GM13977 (cell line): ENCODE data around the gene VPS52.
"Not testable (repeated sequence)": the region's sequence is repeated elsewhere in the genome, so short reads cannot be mapped to it uniquely, and the experiment has no call there.

ENCODE experiments used
- DNase-seq: peaks from one replicate; pipeline ENCODE4 v3.0.0; 2012; ENCODE audit warnings: low spot score
- in situ Hi-C: fragments of 300-500 bp; cut with MboI; formaldehyde crosslinking; loops from one replicate; pipeline ENCODE4 v1.12.0; 2022; ENCODE audit warnings: low sequenced_read_pairs, low pct_unique_long_range_greater_than_20kb, mixed read lengths, inconsistent platforms; ENCODE audit not compliant: unreplicated experiment
- TF ChIP-seq, protein P1 (sequence below): IDR thresholded peaks from 2 replicates; pipeline ENCODE4 v1.5.1; 2012; ENCODE audit warnings: mild to moderate bottlenecking, control low read depth; ENCODE audit not compliant: insufficient read depth; ENCODE audit errors: extremely low read depth, missing control alignments

The VPS52 gene

DNA sequence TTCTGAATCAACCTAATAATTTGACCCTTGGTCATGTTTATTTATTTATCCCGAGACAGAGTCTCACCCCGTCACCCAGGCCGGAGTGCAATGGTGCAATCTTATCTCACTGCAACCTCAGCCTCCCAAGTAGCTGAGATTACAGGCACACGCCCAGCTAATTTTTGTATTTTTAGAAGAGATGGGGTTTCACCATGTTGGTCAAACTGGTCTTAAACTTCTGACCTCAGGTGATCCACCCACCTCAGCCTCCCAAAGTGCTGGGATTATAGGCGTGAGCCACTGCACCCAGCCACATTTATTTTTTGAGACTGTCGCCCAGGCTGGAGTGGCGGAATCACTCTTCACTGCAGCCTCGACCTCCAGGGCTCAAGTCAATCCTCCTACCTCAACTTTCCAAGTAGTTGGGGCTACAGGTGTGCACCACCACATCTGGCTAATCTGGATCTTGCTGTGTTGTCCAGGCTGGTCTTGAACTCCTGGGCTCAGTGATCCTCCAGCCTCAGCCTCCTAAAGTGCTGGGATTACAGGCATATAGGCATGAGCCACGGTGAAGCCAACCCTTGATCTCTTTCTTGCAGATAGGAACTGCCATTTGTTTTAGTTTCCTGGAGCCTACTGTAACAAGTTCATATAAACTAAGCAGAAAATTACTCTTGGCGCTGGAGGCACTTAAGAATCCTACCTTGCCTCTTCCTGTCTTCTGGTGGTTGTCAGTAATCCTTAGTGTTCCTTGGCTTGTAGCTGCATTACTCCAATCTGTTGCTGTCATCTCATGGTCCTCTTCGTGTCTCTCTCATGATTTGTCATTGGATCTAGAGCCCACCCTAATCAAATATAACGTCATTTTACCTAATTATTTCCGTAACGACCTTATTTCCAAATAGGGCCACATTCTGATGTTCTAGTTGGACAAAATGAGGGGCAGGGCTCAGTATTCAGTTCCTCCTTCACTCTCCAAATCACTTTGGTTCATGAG lies 2.5 kb upstream of the VPS52 start:
- in situ Hi-C loops: no loop called here
- TF ChIP-seq, protein P1, sequence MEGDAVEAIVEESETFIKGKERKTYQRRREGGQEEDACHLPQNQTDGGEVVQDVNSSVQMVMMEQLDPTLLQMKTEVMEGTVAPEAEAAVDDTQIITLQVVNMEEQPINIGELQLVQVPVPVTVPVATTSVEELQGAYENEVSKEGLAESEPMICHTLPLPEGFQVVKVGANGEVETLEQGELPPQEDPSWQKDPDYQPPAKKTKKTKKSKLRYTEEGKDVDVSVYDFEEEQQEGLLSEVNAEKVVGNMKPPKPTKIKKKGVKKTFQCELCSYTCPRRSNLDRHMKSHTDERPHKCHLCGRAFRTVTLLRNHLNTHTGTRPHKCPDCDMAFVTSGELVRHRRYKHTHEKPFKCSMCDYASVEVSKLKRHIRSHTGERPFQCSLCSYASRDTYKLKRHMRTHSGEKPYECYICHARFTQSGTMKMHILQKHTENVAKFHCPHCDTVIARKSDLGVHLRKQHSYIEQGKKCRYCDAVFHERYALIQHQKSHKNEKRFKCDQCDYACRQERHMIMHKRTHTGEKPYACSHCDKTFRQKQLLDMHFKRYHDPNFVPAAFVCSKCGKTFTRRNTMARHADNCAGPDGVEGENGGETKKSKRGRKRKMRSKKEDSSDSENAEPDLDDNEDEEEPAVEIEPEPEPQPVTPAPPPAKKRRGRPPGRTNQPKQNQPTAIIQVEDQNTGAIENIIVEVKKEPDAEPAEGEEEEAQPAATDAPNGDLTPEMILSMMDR: no peak
- no peak for DNase-seq

DNA sequence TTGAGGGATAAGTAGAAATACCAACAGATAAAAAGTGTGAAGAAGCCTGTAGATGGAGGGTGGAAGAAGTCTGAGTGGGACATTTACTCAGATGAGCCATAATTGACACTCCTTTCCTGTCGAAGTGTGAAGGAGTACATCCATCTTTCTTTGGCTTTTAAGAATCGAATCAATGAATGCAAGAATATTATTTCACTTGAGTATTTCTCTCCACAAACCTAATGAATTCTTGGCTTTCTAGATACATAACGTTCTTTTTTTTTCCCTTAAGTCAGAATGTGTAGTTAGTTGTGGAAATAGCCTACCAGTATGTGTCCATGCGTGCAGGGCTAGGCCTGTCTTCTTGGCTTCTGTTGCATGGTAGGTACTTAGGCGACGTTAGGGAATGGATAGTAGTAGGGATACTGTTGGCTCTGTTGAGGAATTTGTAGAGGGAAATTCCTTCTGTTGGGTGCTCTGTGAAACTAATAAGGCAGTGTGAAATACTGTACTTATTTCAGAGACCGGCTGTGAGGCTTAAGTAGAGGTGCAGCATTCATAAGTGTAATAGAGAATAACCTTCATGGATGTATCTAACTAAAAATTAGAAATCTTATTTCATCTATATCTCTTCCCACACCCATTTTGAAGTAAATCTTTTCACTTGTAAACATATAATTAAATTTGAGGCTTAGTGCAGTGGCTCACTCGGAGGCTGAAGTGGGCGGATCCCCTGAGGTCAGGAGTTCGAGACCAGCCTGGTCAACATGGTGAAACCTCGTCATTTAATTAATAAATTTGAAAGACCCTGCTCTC lies 1.6 kb upstream of the VPS52 start:
- in situ Hi-C loops: no loop called here

DNA sequence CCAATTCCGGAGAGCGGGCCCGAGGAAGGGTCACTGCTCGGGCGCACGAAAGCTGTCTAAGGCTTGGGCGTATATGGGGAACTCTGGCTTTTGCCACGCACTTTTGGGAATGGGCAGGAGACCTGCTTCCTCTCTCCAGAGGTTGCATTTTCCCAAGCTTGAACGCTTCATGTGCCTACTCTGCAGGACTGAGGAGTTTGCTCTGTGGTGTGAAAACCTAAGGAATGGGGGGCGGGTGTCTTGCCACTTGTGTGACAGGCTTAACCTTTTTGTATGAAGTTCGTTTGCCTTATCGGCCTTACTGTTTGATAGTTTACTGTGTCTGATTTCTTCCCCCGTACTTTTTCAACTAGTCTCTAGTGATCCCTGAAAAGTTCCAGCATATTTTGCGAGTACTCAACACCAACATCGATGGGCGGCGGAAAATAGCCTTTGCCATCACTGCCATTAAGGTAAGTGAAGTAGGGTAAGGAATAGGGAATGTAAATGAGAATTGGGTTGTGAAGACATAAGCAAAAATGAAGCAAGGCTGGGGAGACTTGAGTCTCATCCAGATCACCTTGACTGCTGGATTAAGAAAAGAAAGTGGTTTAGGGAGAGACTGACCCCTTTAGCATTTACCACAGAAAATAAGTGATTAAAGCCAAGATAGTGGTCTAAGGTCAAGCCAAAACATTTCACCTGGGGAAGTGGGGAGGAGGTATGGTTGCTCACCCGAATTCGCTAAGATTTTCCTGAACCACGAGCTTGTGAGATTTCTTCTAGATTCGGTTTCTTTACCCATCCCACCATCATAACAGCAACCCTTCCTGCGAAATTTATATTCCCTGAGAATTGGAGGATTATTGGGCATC lies 826 bp upstream of the VPS52 start:
- TF ChIP-seq, protein P1: no peak
- in situ Hi-C loops: no loop called here
- no peak for DNase-seq

More for the DNA sequence above, 1.6 kb upstream of the VPS52 start:
- DNase-seq: no peak
- TF ChIP-seq, protein P1: no peak

DNA sequence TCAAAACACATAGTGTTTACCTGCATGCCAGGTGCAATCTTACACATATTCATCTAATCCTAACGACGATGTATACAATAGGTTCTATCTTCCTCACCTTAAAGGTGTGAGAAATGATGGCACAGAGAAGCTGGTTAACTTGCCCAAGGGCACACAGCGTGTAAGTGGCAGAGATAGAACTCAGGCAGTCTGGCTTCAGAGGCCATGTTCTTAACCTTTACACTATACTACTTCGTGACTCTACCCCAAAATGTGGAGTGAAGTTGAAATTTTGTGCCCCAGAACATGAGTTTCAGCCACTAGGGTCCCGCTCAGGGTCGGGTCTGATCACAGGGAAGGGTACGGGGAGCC lies 584 bp downstream of the VPS52 start:
- in situ Hi-C loops: no loop called here
- no peak for DNase-seq
- TF ChIP-seq, protein P1: no peak

DNA sequence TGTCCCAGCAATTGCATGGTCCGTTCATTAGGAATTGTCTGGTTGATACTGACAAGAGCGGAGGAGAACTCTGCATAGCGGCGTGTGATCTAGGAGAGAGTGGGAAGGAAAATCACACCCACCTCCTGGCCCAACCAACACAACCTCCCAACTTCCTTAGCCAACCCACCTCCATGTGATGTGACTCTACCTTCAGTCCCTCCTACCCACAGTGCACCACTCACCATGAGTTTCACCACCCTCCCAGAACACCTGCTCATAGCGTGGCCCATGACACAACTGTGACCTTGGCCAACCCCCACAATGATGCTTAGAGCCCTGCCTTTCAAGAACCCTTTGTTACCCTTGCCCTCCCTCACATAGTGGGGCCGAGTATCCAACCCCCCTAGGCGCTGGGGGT lies 7.7 kb downstream of the VPS52 start:
- TF ChIP-seq, protein P1: no peak
- in situ Hi-C loops: no loop called here
- no peak for DNase-seq

DNA sequence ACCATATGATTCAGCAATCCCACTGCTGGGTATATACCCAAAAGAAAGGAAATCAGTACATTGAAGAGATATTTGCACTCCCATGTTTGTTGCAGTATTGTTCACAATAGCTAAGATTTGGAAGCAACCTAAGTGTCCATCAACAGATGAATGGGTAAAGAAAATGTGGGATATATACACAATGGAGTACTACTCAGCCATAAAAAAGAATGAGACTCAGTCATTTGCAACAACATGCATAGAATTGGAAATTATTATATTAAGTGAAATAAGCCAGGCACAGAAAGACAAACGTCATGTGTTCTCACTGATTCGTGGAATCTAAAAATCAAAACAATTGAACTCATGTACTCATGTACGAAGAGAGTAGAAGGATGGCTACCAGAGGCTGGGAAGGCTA lies 9.2 kb downstream of the VPS52 start:
- in situ Hi-C loops, DNase-seq: not testable (repeated sequence)
